Suppressor macrophage (primary cell): ENCODE data around the gene CMTM4.
"Not testable (repeated sequence)": the region's sequence is repeated elsewhere in the genome, so short reads cannot be mapped to it uniquely, and the experiment has no call there.

Experiments used
- DNase-seq, 4 experiments: peaks; one replicate each; pipeline ENCODE4 v3.0.0-alpha.2; 2020 to 2022

CMTM4 gene

DNA sequence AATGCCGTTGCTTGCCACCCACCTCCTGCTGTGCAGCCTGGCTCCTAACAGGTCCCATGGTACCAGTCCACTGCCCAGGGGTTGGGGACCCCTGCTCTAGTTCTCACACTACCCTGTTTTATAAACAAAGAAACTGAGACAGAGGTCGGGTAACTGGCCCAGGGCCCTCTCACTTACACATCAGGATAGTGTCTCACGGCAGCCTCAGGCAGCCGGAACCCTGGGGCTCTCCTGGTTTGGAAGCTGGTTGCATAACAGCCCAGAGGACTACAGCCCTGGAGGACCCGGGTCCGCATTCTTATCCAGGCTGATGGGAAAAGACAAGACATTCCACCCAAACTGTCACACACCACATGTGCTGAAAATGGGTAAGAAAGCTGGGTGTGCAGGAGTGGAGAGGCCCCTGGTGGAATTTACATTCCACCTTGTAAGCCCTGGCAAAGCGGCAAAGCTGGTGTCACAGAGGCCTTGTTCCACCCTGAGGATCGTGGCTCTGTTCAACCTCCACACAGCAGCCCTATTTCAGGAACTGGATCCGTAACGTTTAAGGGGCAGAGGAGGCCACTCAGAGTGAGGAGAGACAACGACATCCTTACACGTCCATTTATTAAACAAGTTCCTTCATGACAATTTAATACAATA is 82.3 kb downstream of the CMTM4 start:
- DNase-seq = no peak

- DNase-seq = no peak
Observed at GRCh38 chr16:66612422-66612821, 84.1 kb downstream of the CMTM4 start.

GRCh38 chr16:66611911-66612310 is 84.6 kb downstream of the CMTM4 start:
- DNase-seq = not testable (repeated sequence)

GRCh38 chr16:66610111-66610820 is 86.3 kb downstream of the CMTM4 start:
- no peak for DNase-seq

- DNase-seq = no peak
Observed at GRCh38 chr16:66609139-66609510, 87.4 kb downstream of the CMTM4 start.

DNA sequence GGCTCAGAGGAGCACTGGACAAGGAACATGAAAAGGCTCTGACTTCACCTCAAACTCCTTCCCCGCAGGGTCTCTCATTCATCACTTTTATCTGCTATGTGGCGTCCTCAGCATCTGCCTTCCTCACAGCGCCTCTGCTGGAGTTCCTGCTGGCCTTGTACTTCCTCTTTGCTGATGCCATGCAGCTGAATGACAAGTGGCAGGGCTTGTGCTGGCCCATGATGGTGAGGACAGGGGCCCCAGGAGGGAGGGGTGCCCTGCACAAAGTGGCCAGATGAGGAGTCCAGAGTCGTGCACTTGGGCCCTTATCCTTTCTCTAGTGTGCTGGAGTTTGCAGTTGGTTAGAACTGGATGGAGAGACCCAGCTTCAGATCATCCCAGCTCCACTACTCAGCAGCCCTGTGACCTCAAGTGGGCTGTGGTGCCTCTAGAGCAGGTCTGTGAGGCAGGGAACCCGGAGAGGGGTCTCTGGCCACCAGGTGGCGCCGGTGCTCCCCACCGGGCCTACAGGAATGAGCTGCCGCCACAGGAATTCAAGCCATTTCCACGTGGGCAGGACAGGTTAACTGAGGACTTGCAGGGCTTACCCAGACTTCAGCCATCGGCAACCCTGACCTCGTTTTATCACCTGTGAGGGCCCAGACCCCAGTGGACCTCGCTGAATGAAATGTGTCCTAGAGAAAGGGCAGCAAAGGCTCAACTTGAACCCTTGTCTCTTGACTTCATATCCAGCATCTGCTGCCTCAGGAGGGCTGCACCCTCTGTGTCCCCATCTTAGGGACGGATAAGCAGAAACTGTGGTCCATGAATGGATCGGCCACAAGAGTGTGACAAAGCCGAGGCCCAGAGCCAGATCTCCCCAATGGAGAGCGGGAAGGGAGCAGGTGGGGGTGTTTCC is 88.1 kb downstream of the CMTM4 start:
- peak; percentile 70 to 80 (median 72) for DNase-seq

DNA sequence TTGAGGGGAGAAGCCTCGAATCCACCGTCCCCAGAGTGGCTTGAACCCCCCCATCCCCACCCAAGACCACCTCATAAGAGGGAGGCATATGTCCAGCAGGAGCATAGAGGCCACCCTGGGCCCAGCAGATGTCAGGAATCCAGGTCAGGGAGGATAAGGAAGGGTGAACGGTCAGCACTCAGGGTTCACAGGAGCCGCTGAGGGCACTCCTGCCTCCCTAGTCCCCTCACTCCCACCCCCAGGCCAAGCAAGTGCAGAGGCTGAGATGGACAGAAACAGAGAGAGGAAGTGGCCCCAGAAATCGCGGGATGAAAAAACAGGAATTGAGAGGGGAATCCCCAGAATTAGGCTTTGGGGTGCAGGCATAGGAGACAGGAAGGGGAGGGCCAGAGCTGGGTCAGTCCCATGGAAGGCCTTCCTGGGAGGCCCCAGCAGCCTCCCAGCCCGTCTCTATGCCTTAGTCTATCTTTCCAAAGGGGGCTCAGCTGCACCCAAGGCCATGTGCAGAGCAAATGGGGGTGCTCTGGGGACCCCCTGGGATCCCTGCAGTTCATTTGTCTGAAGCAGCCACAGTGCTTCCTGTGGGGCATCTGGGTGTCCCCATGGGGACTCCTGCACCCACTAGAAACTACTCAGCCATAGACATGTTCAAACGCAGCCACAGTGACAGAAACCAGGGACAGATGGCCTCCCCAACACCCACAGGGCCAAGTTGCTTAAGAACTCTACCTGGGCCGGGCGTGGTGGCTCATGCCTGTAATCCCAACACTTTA is 90.4 kb downstream of the CMTM4 start:
- DNase-seq = peak; percentile 81 to 89 (median 86)

- peak; percentile 58 to 84 (median 70) for DNase-seq
Observed at GRCh38 chr16:66605177-66605978, 91.2 kb downstream of the CMTM4 start.

GRCh38 chr16:66604376-66605176 is 92.0 kb downstream of the CMTM4 start, which contains the start of gene CMTM3:
CMTM3 (plus strand) TSS chr16:66604704; CDS start chr16:66604806, 102 bp downstream.
- peak; percentile 70 to 87 (median 77) for DNase-seq

- peak; percentile 38 to 58 (median 50) for DNase-seq
Observed at GRCh38 chr16:66603537-66604375, 92.8 kb downstream of the CMTM4 start.

- no peak for DNase-seq
Observed at GRCh38 chr16:66601471-66601870, 95.1 kb downstream of the CMTM4 start.

- no peak for DNase-seq
Observed at GRCh38 chr16:66600477-66600876, 96.1 kb downstream of the CMTM4 start.

DNA sequence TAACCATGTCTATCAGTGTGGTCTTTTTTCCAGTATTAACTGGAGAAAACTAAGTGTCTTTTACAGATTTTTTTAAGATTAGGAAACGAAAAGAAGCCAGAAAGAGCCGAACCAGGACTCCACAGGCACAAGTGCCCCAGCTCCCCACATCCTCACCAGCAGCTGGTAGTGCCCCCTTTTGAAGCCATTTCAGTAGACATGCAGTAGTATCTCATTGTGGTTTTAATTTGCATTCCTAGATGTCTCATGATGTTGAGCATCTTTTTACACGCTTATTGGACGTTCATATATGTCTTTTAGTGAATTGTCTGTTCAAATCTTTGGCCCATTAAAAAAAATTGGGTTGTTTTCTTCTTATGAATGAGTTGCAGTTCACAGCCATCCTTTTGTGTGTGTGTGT is 96.8 kb downstream of the CMTM4 start:
- DNase-seq = no peak

DNA sequence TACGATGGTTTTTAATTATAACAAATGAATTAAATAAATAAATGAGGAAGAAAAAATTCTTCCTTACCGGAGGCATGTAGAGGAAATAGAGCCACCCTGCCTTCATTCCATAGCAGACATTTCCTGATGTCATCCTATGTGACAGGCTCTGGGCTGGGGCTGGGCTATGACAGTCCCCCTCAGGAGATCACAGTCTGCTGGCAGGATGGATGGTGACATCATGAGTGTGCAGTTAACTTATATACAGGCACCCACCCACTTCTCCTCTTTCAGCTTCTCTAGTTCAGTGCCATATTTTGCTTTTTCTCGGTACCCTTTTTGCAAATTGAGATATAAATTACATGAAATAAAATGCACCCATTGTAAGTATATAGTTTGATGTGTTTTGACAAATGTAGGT is 98.4 kb downstream of the CMTM4 start:
- peak; percentile 45 to 77 (median 52) for DNase-seq

DNA sequence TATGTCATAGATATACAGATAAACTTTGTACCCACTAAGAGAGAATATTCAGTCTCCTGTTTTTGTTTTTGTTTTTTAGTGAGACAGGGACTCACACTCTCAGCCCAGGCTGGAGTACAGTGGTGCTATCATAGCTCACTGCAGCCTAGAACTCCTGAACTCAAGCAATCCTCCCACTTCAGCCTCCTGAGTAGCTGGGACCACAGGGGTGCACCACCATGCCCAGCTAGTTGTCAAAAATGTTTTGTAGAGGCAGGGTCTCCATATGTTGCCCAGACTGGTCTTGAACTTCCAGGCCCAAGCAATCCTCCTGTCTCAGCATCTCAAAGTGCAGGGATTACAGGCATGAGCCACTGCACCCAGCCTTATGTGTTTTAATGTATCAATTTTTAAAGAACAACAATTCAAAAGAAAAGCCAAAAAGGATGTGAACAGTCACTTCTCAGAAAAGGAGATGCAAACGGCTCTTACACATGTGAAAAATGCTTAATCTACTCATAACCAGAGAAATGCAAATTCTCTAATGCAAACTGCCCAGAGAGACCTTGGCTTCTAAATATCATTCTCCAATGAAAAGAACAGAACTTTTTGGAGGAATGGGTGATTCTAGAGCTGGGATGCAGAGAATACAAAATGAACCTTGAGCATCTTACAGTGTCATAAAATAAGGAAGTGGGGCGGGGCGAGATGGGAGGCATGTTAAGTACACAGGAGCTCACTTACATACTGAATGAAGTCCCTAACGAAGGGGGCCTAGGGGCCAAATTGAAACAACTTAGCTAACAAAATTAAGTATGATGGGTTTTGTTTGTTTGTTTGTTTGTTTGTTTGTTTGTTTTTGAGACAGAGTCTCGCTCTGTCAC is 99.3 kb downstream of the CMTM4 start:
- peak in 2 of 4 experiments; percentile 34 to 35 for DNase-seq

DNA sequence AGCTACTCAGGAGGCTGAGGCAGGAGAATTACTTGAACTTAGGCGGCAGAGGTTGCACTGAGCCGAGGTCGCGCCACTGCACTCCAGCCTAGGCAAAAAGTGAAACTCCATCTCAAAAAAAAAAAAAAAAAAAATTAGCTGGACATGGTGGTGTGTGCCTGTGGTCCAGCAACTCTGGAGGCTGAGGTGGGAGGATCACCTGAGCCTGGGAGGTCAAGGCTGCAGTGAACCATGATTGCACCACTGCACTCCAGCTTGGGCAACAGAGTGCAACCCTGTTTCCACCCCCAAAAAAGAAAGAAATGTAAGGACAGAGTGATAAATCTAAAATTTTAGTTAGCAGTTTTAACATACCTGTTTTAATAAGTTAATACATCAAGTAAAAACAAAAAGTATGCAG is 100.0 kb downstream of the CMTM4 start:
- DNase-seq = not testable (repeated sequence)

DNA sequence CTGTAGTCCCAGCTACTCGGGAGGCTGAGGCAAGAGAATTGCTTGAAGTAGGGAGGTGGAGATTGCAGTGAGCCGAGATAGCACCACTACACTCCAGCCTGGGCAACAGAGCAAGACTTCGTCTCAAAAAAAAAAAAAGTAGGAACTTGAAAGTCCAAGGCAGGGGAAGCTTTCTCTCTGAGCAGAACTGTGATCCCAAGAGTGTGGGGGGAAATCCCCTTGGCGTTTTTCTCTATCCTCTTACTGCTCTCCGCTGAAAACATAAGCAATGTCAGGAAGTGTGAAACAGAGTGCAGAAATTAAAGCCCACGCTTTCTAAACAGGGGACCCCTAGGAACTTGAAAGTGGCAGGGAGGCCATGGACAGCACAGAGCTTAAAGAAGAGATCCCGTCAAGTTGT is 101.8 kb downstream of the CMTM4 start:
- peak; percentile 63 to 87 (median 80) for DNase-seq

GRCh38 chr16:66592814-66593213 is 103.7 kb downstream of the CMTM4 start:
- DNase-seq = no peak

- DNase-seq = no peak
Observed at GRCh38 chr16:66592241-66592640, 104.3 kb downstream of the CMTM4 start.
